HepG2 (cell line): ENCODE results near the gene USF1. TPM values are rescaled to one million over a fixed set of nuclear protein-coding genes. Genes with fewer than 3 reads are reported as not detected.
A peak's percentile ranks its signal among the peaks of the same experiment; 100 is the strongest.

Experiments
- EHMT2 ChIP-seq: fragments of 200-600 bp; sonication (generic); IDR thresholded peaks from 2 replicates; pipeline ENCODE4 v1.7.0; 2017; ENCODE audit warnings: antibody characterized with exemption, low read depth, low read length, borderline replicate concordance
- ELF3 ChIP-seq: IDR thresholded peaks from 2 replicates; pipeline ENCODE4 v1.6.1; 2016; ENCODE audit warnings: missing genetic modification reagents, missing compliant biosample characterization
- GATAD1 ChIP-seq: IDR thresholded peaks from 2 replicates; pipeline ENCODE4 v1.6.1; 2016; ENCODE audit warnings: missing genetic modification reagents, missing compliant biosample characterization
- KDM5A ChIP-seq: fragments of 200-600 bp; sonication (generic); IDR thresholded peaks from 2 replicates; pipeline ENCODE4 v1.7.0; 2018; ENCODE audit warnings: antibody characterized with exemption, mild to moderate bottlenecking, low read length, borderline replicate concordance
- KLF6 ChIP-seq: IDR thresholded peaks from 2 replicates; pipeline ENCODE4 v1.8.0; 2016; ENCODE audit warnings: missing biosample characterization, missing genetic modification reagents
- LCORL ChIP-seq, 2 experiments: fragments of 450-650 bp in 1 of 2; sonication (generic) in 1 of 2; formaldehyde crosslinking in 1 of 2; IDR thresholded peaks; 2 replicates each; pipeline versions ENCODE4 v1.5.0 to v1.6.1; 2017 to 2020; ENCODE audit warnings: antibody characterized with exemption in 1 of 2, missing genetic modification reagents in 1 of 2
- MAFG ChIP-seq: sonication (generic); formaldehyde crosslinking; IDR thresholded peaks from 2 replicates; pipeline ENCODE4 v1.5.1; 2020; ENCODE audit warnings: mild to moderate bottlenecking, missing genetic modification reagents
- POLR2AphosphoS2 ChIP-seq: IDR thresholded peaks from 2 replicates; pipeline ENCODE4 v1.6.1; 2011; ENCODE audit warnings: low read depth, low read length, improper control_type of control experiment
- SNAPC2 ChIP-seq: sonication (generic); formaldehyde crosslinking; IDR thresholded peaks from 2 replicates; pipeline ENCODE4 v1.8.1; 2022; ENCODE audit warnings: mild to moderate bottlenecking, missing genetic modification reagents
- ZBTB20 ChIP-seq: sonication (generic); formaldehyde crosslinking; IDR thresholded peaks from 2 replicates; pipeline ENCODE4 v1.8.1; 2023; ENCODE audit warnings: missing genetic modification reagents, low read depth, mild to moderate bottlenecking, borderline replicate concordance
- ZNF672 ChIP-seq: sonication (generic); formaldehyde crosslinking; IDR thresholded peaks from 2 replicates; pipeline ENCODE4 v1.8.1; 2022; ENCODE audit warnings: missing genetic modification reagents
- ZNF746 ChIP-seq: sonication (generic); formaldehyde crosslinking; IDR thresholded peaks from 2 replicates; pipeline ENCODE4 v1.8.0; 2022; ENCODE audit warnings: mild to moderate bottlenecking, missing genetic modification reagents
- polyA plus RNA-seq, 8 experiments: library from polyadenylated mRNA; depleted of rRNA in 3 of 8; stranded (reverse) in 7 of 8; unstranded in 1 of 8; fragments of >200 nt; fragmentation: Illumina TruSeq in 4 of 8; extraction: Trizol in 4 of 8; gene quantifications; 2 replicates each; pipeline versions ENCODE4 v1.2.1 to v1.2.3, GENCODE V29; 2011 to 2016; ENCODE audit warnings: low read depth in 4 of 8, missing spikeins in 1 of 8, mixed read lengths in 1 of 8; ENCODE audit not compliant: insufficient read depth in 1 of 8
- total RNA-seq, 5 experiments: library from RNA; depleted of rRNA; stranded (reverse); fragments of >200 nt; fragmentation: Illumina TruSeq; extraction: Trizol; gene quantifications; 2 replicates each; pipeline ENCODE4 v1.2.3, GENCODE V29; 2016; ENCODE audit warnings: low read depth in 1 of 5
- TF ChIP-seq, protein P1 (sequence below): sonication (generic); formaldehyde crosslinking; IDR thresholded peaks from 2 replicates; pipeline ENCODE4 v1.5.1; 2020; ENCODE audit warnings: mild to moderate bottlenecking, missing genetic modification reagents, moderate library complexity
- TF ChIP-seq, protein P2 (sequence below): sonication (generic); formaldehyde crosslinking; IDR thresholded peaks from 2 replicates; pipeline ENCODE4 v1.4.0; 2020; ENCODE audit warnings: mild to moderate bottlenecking, low read depth, missing genetic modification reagents
- TF ChIP-seq, protein P3 (sequence below): IDR thresholded peaks from 2 replicates; pipeline ENCODE4 v1.6.1; 2012; ENCODE audit warnings: inconsistent platforms
- TF ChIP-seq, protein P4 (sequence below): sonication (generic); formaldehyde crosslinking; IDR thresholded peaks from 2 replicates; pipeline ENCODE4 v1.8.0; 2022; ENCODE audit warnings: mild to moderate bottlenecking, missing genetic modification reagents
- TF ChIP-seq, protein P5 (sequence below): sonication (generic); formaldehyde crosslinking; IDR thresholded peaks from 2 replicates; pipeline ENCODE4 v1.4.0; 2020; ENCODE audit warnings: mild to moderate bottlenecking, missing genetic modification reagents
- TF ChIP-seq, protein P6 (sequence below): sonication (generic); formaldehyde crosslinking; IDR thresholded peaks from 2 replicates; pipeline ENCODE4 v1.9.0; 2022; ENCODE audit warnings: missing genetic modification reagents, mild to moderate bottlenecking, borderline replicate concordance

USF1 gene
- total and polyA plus RNA-seq, 2 of the 13 experiments (the other 11 are each of a cell fraction or from before 2014, with no cell fraction given) = 26.9 to 39.4 TPM

DNA sequence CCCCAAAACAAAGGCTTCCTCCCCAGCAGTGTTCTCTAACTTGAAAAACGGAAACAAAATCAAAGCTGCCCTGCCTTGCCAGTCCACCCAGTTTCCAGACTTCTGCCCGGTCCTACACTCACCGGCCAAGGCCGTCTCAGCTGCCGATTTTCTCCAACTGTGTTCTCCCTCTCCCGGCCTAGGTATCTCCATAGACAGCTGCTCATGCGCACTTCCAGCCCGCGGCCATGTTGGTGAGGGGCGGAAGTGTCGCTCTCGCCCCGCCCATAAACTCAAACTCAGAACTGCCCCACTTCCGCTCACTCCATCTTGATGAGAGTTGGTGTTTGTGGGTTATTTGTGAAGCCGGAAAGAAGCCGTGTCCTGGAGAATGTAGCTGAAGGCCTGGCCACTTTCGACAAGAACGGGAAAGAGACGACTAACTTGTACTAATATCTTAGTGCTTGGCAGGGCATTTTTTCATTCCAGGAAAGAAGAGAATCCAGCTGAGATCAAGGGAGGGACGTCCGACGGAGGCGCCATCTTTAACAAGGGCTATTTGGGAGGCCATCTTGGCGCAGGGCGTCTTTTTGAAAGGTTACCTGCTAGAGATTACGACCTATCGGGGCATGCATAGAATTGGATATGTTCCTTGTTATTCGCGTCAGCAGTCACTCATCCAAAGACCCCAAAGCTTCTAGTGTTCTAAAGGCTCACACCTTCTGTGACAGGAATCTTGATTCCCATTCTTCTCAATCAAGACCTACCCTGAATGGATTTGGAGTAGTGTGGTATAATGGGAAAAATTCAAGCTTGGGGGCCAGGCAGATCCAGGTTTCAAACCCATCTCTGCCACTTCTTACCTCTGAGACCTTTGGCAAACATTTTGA lies at the start of gene USF1 (continued):
- TF ChIP-seq KDM5A (peak; percentile 73), ZNF672 (CRISPR knock-in tag) (no peak), MAFG (no peak), POLR2AphosphoS2 (0 out of 2 replicates have a peak, but pooled peaks have one; percentile 46), LCORL (IDR thresholded peaks at IDR 0.05) (peak; percentile 93), LCORL (CRISPR knock-in tag; IDR thresholded peaks at IDR 0.05) (no peak), ELF3 (CRISPR knock-in tag) (peak; percentile 36; the same call in 1 of the 2 replicates), GATAD1 (CRISPR knock-in tag) (peak; percentile 80; the same call in 1 of the 2 replicates), EHMT2 (peak; percentile 99), ZNF746 (CRISPR knock-in tag) (peak; percentile 68; the same call in 1 of the 2 replicates), SNAPC2 (CRISPR knock-in tag) (peak; percentile 85; the same call in 1 of the 2 replicates), ZBTB20 (CRISPR knock-in tag) (peak; percentile 38; the same call in 1 of the 2 replicates), KLF6 (no peak)
- TF ChIP-seq, protein P1, sequence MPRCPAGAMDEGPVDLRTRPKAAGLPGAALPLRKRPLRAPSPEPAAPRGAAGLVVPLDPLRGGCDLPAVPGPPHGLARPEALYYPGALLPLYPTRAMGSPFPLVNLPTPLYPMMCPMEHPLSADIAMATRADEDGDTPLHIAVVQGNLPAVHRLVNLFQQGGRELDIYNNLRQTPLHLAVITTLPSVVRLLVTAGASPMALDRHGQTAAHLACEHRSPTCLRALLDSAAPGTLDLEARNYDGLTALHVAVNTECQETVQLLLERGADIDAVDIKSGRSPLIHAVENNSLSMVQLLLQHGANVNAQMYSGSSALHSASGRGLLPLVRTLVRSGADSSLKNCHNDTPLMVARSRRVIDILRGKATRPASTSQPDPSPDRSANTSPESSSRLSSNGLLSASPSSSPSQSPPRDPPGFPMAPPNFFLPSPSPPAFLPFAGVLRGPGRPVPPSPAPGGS (CRISPR knock-in tag) = no peak
- TF ChIP-seq, protein P2, sequence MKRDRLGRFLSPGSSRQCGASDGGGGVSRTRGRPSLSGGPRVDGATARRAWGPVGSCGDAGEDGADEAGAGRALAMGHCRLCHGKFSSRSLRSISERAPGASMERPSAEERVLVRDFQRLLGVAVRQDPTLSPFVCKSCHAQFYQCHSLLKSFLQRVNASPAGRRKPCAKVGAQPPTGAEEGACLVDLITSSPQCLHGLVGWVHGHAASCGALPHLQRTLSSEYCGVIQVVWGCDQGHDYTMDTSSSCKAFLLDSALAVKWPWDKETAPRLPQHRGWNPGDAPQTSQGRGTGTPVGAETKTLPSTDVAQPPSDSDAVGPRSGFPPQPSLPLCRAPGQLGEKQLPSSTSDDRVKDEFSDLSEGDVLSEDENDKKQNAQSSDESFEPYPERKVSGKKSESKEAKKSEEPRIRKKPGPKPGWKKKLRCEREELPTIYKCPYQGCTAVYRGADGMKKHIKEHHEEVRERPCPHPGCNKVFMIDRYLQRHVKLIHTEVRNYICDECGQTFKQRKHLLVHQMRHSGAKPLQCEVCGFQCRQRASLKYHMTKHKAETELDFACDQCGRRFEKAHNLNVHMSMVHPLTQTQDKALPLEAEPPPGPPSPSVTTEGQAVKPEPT (CRISPR knock-in tag) = peak; percentile 78; the same call in 1 of the 2 replicates
- TF ChIP-seq, protein P3, sequence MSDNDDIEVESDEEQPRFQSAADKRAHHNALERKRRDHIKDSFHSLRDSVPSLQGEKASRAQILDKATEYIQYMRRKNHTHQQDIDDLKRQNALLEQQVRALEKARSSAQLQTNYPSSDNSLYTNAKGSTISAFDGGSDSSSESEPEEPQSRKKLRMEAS = peak; percentile 63
- TF ChIP-seq, protein P4, sequence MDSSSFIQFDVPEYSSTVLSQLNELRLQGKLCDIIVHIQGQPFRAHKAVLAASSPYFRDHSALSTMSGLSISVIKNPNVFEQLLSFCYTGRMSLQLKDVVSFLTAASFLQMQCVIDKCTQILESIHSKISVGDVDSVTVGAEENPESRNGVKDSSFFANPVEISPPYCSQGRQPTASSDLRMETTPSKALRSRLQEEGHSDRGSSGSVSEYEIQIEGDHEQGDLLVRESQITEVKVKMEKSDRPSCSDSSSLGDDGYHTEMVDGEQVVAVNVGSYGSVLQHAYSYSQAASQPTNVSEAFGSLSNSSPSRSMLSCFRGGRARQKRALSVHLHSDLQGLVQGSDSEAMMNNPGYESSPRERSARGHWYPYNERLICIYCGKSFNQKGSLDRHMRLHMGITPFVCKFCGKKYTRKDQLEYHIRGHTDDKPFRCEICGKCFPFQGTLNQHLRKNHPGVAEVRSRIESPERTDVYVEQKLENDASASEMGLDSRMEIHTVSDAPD (CRISPR knock-in tag) = 0 out of 2 replicates have a peak, but pooled peaks have one; percentile 9
- TF ChIP-seq, protein P5, sequence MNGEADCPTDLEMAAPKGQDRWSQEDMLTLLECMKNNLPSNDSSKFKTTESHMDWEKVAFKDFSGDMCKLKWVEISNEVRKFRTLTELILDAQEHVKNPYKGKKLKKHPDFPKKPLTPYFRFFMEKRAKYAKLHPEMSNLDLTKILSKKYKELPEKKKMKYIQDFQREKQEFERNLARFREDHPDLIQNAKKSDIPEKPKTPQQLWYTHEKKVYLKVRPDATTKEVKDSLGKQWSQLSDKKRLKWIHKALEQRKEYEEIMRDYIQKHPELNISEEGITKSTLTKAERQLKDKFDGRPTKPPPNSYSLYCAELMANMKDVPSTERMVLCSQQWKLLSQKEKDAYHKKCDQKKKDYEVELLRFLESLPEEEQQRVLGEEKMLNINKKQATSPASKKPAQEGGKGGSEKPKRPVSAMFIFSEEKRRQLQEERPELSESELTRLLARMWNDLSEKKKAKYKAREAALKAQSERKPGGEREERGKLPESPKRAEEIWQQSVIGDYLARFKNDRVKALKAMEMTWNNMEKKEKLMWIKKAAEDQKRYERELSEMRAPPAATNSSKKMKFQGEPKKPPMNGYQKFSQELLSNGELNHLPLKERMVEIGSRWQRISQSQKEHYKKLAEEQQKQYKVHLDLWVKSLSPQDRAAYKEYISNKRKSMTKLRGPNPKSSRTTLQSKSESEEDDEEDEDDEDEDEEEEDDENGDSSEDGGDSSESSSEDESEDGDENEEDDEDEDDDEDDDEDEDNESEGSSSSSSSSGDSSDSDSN (CRISPR knock-in tag) = peak; percentile 48
- TF ChIP-seq, protein P6, sequence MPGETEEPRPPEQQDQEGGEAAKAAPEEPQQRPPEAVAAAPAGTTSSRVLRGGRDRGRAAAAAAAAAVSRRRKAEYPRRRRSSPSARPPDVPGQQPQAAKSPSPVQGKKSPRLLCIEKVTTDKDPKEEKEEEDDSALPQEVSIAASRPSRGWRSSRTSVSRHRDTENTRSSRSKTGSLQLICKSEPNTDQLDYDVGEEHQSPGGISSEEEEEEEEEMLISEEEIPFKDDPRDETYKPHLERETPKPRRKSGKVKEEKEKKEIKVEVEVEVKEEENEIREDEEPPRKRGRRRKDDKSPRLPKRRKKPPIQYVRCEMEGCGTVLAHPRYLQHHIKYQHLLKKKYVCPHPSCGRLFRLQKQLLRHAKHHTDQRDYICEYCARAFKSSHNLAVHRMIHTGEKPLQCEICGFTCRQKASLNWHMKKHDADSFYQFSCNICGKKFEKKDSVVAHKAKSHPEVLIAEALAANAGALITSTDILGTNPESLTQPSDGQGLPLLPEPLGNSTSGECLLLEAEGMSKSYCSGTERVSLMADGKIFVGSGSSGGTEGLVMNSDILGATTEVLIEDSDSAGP (CRISPR knock-in tag) = peak; percentile 75; the same call in 1 of the 2 replicates
